HepG2 (cell line): Measurements from ENCODE around the gene HDHD3. TPM values are rescaled to one million over a fixed set of nuclear protein-coding genes. Genes with fewer than 3 reads are reported as not detected.
A peak's percentile ranks its signal among the peaks of the same experiment; 100 is the strongest.

Experiments
- CBX2 ChIP-seq, 2 experiments: fragments of 200-600 bp in 1 of 2; sonication (generic); formaldehyde crosslinking in 1 of 2; IDR thresholded peaks; 2 replicates each; pipeline versions ENCODE4 v1.7.0 to v1.8.1; 2018 to 2022; ENCODE audit warnings: low read depth in 2 of 2, low read length in 1 of 2, mild to moderate bottlenecking in 1 of 2, missing genetic modification reagents in 1 of 2
- CREM ChIP-seq, 2 experiments: sonication (generic) in 1 of 2; formaldehyde crosslinking in 1 of 2; IDR thresholded peaks; 2 replicates each; pipeline versions ENCODE4 v1.4.0 to v1.6.1; 2016 to 2020; ENCODE audit warnings: antibody characterized with exemption in 1 of 2, mild to moderate bottlenecking in 1 of 2, missing genetic modification reagents in 1 of 2
- EEA1 ChIP-seq: sonication (generic); formaldehyde crosslinking; IDR thresholded peaks from 2 replicates; pipeline ENCODE4 v1.5.1; 2020; ENCODE audit warnings: mild to moderate bottlenecking, missing genetic modification reagents, borderline replicate concordance
- HES4 ChIP-seq: sonication (generic); formaldehyde crosslinking; IDR thresholded peaks from 2 replicates; pipeline ENCODE4 v1.9.0; 2021; ENCODE audit warnings: mild to moderate bottlenecking, missing genetic modification reagents, borderline replicate concordance
- LCORL ChIP-seq, 2 experiments: fragments of 450-650 bp in 1 of 2; sonication (generic) in 1 of 2; formaldehyde crosslinking in 1 of 2; IDR thresholded peaks; 2 replicates each; pipeline versions ENCODE4 v1.5.0 to v1.6.1; 2017 to 2020; ENCODE audit warnings: antibody characterized with exemption in 1 of 2, missing genetic modification reagents in 1 of 2
- NFKBIZ ChIP-seq: IDR thresholded peaks from 2 replicates; pipeline ENCODE4 v1.6.1; 2018; ENCODE audit warnings: missing genetic modification reagents, missing compliant biosample characterization
- PAWR ChIP-seq: sonication (generic); formaldehyde crosslinking; IDR thresholded peaks from 2 replicates; pipeline ENCODE4 v1.4.0; 2020; ENCODE audit warnings: missing genetic modification reagents, mild to moderate bottlenecking, borderline replicate concordance
- RBAK ChIP-seq: sonication (generic); formaldehyde crosslinking; IDR thresholded peaks from 2 replicates; pipeline ENCODE4 v1.5.1; 2020; ENCODE audit warnings: mild to moderate bottlenecking, missing genetic modification reagents
- SNAI1 ChIP-seq: sonication (generic); formaldehyde crosslinking; IDR thresholded peaks from 2 replicates; pipeline ENCODE4 v1.5.0; 2020; ENCODE audit warnings: mild to moderate bottlenecking, missing genetic modification reagents, borderline replicate concordance
- SOX5 ChIP-seq: IDR thresholded peaks from 2 replicates; pipeline ENCODE4 v1.6.1; 2016; ENCODE audit warnings: borderline replicate concordance
- ZNF337 ChIP-seq: sonication (generic); formaldehyde crosslinking; IDR thresholded peaks from 2 replicates; pipeline ENCODE4 v1.5.1; 2020; ENCODE audit warnings: missing genetic modification reagents, low read depth, mild to moderate bottlenecking, borderline replicate concordance
- ZNF432 ChIP-seq: sonication (generic); formaldehyde crosslinking; IDR thresholded peaks from 2 replicates; pipeline ENCODE4 v1.5.0; 2020; ENCODE audit warnings: missing genetic modification reagents, mild to moderate bottlenecking, borderline replicate concordance
- ZNF44 ChIP-seq: sonication (generic); formaldehyde crosslinking; IDR thresholded peaks from 2 replicates; pipeline ENCODE4 v1.5.1; 2020; ENCODE audit warnings: mild to moderate bottlenecking, missing genetic modification reagents
- ZNF510 ChIP-seq: sonication (generic); formaldehyde crosslinking; IDR thresholded peaks from 2 replicates; pipeline ENCODE4 v1.4.0; 2020; ENCODE audit warnings: low read depth, mild to moderate bottlenecking, missing genetic modification reagents
- ZNF556 ChIP-seq: sonication (generic); formaldehyde crosslinking; IDR thresholded peaks from 2 replicates; pipeline ENCODE4 v1.4.0; 2020; ENCODE audit warnings: mild to moderate bottlenecking, missing genetic modification reagents, borderline replicate concordance
- ZNF766 ChIP-seq: sonication (generic); formaldehyde crosslinking; IDR thresholded peaks from 2 replicates; pipeline ENCODE4 v1.5.0; 2020; ENCODE audit warnings: missing genetic modification reagents, borderline replicate concordance
- ZSCAN30 ChIP-seq: sonication (generic); formaldehyde crosslinking; IDR thresholded peaks from 2 replicates; pipeline ENCODE4 v1.5.0; 2020; ENCODE audit warnings: mild to moderate bottlenecking, missing genetic modification reagents
- polyA plus RNA-seq, 8 experiments: library from polyadenylated mRNA; depleted of rRNA in 3 of 8; stranded (reverse) in 7 of 8; unstranded in 1 of 8; fragments of >200 nt; fragmentation: Illumina TruSeq in 4 of 8; extraction: Trizol in 4 of 8; gene quantifications; 2 replicates each; pipeline versions ENCODE4 v1.2.1 to v1.2.3, GENCODE V29; 2011 to 2016; ENCODE audit warnings: low read depth in 4 of 8, missing spikeins in 1 of 8, mixed read lengths in 1 of 8; ENCODE audit not compliant: insufficient read depth in 1 of 8
- total RNA-seq, 5 experiments: library from RNA; depleted of rRNA; stranded (reverse); fragments of >200 nt; fragmentation: Illumina TruSeq; extraction: Trizol; gene quantifications; 2 replicates each; pipeline ENCODE4 v1.2.3, GENCODE V29; 2016; ENCODE audit warnings: low read depth in 1 of 5
- TF ChIP-seq, protein P1 (sequence below): sonication (generic); formaldehyde crosslinking; IDR thresholded peaks from 2 replicates; pipeline ENCODE4 v1.8.1; 2023; ENCODE audit warnings: mild to moderate bottlenecking, inconsistent platforms, moderate library complexity, missing genetic modification reagents, borderline replicate concordance
- TF ChIP-seq, protein P2 (sequence below): IDR thresholded peaks from 2 replicates; pipeline ENCODE4 v1.6.1; 2016; ENCODE audit warnings: low read depth, missing genetic modification reagents, missing compliant biosample characterization
- TF ChIP-seq, protein P3 (sequence below): sonication (generic); formaldehyde crosslinking; IDR thresholded peaks from 2 replicates; pipeline ENCODE4 v1.4.0; 2020; ENCODE audit warnings: missing genetic modification reagents, low read depth, mild to moderate bottlenecking, borderline replicate concordance

HDHD3 gene
- total and polyA plus RNA-seq, 2 of the 13 experiments (the other 11 are each of a cell fraction or from before 2014, with no cell fraction given): 23.1 to 38.5 TPM

DNA sequence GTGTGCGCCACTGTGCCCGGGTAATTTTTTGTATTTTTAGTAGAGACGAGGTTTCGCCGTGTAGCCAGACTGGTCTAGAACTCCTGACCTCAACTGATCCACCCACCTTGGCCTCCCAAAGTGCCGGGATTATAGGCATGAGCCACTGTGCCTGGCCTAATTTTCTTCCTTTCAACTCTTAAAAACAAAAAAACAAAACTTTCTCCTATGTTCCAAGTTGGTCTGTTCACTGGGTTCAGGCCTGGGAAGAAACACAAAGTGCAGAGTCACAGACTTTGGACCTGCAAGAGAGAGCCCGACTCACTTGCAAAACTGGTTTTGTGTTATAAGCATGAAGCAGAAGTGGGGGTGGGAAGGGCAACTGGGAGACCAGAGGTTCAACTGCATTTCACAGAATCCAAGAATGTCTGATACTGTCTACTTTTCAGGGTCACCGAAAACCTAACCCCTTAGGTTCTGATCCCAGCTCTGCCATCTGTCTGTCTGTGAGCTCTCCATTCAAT, 5.2 kb upstream of the HDHD3 start (continued):
- no peak for TF ChIP-seq EEA1 (CRISPR knock-in tag)
- TF ChIP-seq, protein P1, sequence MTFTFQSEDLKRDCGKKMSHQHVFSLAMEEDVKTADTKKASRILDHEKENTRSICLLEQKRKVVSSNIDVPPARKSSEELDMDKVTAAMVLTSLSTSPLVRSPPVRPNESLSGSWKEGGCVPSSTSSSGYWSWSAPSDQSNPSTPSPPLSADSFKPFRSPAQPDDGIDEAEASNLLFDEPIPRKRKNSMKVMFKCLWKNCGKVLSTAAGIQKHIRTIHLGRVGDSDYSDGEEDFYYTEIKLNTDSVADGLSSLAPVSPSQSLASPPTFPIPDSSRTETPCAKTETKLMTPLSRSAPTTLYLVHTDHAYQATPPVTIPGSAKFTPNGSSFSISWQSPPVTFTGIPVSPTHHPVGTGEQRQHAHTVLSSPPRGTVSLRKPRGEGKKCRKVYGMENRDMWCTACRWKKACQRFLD (CRISPR knock-in tag): no peak
- TF ChIP-seq SNAI1: no peak
- no peak for TF ChIP-seq PAWR (CRISPR knock-in tag)
- TF ChIP-seq ZNF337 (CRISPR knock-in tag): no peak
- TF ChIP-seq, protein P2, sequence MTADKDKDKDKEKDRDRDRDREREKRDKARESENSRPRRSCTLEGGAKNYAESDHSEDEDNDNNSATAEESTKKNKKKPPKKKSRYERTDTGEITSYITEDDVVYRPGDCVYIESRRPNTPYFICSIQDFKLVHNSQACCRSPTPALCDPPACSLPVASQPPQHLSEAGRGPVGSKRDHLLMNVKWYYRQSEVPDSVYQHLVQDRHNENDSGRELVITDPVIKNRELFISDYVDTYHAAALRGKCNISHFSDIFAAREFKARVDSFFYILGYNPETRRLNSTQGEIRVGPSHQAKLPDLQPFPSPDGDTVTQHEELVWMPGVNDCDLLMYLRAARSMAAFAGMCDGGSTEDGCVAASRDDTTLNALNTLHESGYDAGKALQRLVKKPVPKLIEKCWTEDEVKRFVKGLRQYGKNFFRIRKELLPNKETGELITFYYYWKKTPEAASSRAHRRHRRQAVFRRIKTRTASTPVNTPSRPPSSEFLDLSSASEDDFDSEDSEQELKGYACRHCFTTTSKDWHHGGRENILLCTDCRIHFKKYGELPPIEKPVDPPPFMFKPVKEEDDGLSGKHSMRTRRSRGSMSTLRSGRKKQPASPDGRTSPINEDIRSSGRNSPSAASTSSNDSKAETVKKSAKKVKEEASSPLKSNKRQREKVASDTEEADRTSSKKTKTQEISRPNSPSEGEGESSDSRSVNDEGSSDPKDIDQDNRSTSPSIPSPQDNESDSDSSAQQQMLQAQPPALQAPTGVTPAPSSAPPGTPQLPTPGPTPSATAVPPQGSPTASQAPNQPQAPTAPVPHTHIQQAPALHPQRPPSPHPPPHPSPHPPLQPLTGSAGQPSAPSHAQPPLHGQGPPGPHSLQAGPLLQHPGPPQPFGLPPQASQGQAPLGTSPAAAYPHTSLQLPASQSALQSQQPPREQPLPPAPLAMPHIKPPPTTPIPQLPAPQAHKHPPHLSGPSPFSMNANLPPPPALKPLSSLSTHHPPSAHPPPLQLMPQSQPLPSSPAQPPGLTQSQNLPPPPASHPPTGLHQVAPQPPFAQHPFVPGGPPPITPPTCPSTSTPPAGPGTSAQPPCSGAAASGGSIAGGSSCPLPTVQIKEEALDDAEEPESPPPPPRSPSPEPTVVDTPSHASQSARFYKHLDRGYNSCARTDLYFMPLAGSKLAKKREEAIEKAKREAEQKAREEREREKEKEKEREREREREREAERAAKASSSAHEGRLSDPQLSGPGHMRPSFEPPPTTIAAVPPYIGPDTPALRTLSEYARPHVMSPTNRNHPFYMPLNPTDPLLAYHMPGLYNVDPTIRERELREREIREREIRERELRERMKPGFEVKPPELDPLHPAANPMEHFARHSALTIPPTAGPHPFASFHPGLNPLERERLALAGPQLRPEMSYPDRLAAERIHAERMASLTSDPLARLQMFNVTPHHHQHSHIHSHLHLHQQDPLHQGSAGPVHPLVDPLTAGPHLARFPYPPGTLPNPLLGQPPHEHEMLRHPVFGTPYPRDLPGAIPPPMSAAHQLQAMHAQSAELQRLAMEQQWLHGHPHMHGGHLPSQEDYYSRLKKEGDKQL (CRISPR knock-in tag): no peak
- peak; percentile 53; the same call in 1 of the 2 replicates for TF ChIP-seq CREM (IDR thresholded peaks at IDR 0.05)
- TF ChIP-seq CREM (CRISPR knock-in tag; IDR thresholded peaks at IDR 0.05): no peak
- TF ChIP-seq SOX5 (CRISPR knock-in tag): peak; percentile 69; the same call in 1 of the 2 replicates
- TF ChIP-seq ZNF432 (CRISPR knock-in tag): no peak
- no peak for TF ChIP-seq ZNF510 (CRISPR knock-in tag)
- no peak for TF ChIP-seq ZNF766 (CRISPR knock-in tag)
- no peak for TF ChIP-seq CBX2 (IDR thresholded peaks at IDR 0.05; ENCODE audit: low read depth, low read length)
- no peak for TF ChIP-seq CBX2 (CRISPR knock-in tag; IDR thresholded peaks at IDR 0.05; ENCODE audit: low read depth)
- TF ChIP-seq ZSCAN30 (CRISPR knock-in tag): no peak
- 0 out of 2 replicates have a peak, but pooled peaks have one; percentile 47 for TF ChIP-seq NFKBIZ (CRISPR knock-in tag)
- no peak for TF ChIP-seq HES4 (CRISPR knock-in tag)
- no peak for TF ChIP-seq RBAK (CRISPR knock-in tag)
- TF ChIP-seq ZNF556: no peak
- TF ChIP-seq, protein P3, sequence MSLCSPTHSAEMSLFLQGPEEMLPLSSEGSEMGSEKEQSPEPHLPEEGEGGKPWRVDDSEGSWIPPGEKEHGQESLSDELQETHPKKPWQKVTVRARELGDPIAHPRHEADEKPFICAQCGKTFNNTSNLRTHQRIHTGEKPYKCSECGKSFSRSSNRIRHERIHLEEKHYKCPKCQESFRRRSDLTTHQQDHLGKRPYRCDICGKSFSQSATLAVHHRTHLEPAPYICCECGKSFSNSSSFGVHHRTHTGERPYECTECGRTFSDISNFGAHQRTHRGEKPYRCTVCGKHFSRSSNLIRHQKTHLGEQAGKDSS (CRISPR knock-in tag): no peak
- TF ChIP-seq LCORL (IDR thresholded peaks at IDR 0.05): no peak
- TF ChIP-seq LCORL (CRISPR knock-in tag; IDR thresholded peaks at IDR 0.05): peak; percentile 64
- no peak for TF ChIP-seq ZNF44 (CRISPR knock-in tag)
